Upper lobe of left lung (tissue), 6 donors: ENCODE data around the gene SNX32. TPM values are rescaled to one million over a fixed set of nuclear protein-coding genes. Genes with fewer than 3 reads are reported as not detected.

Experiments used
- ATAC-seq, 2 donors: fragments of 200-7000 bp; cut with Tn5 transposase; one replicate each; pipeline ENCODE4 v1.9.1; 2022; ENCODE audit warnings: mild to moderate bottlenecking in 2 of 2, moderate library complexity in 2 of 2; ENCODE audit not compliant: low FRiP score in 2 of 2
- DNase-seq, 2 donors: peaks; one replicate each; pipeline ENCODE4 v3.0.0-alpha.2; 2019 to 2020
- H3K27ac ChIP-seq, 4 donors: fragments of 200-600 bp; sonication (generic); one replicate each; pipeline ENCODE4 v1.5.1; 2016 to 2019
- H3K27me3 ChIP-seq, 4 donors: fragments of 200-600 bp; sonication (generic); one replicate each; pipeline ENCODE4 v1.5.1; 2017 to 2019
- H3K36me3 ChIP-seq, 4 donors: fragments of 200-600 bp; sonication (generic); one replicate each; pipeline ENCODE4 v1.5.1; 2016 to 2019
- H3K4me1 ChIP-seq, 4 donors: fragments of 200-600 bp; sonication (generic); one replicate each; pipeline ENCODE4 v1.5.1; 2018 to 2019
- H3K4me3 ChIP-seq, 4 donors: fragments of 200-600 bp; sonication (generic); one replicate each; pipeline ENCODE4 v1.5.1; 2017 to 2019; ENCODE audit warnings: mild to moderate bottlenecking in 2 of 4, moderate library complexity in 1 of 4
- H3K9me3 ChIP-seq, 4 donors: fragments of 200-600 bp; sonication (generic); one replicate each; pipeline ENCODE4 v1.5.1; 2018 to 2019
- EP300 ChIP-seq, 4 donors: sonication (generic); formaldehyde crosslinking; IDR thresholded peaks; one replicate each; pipeline ENCODE4 v1.5.1; 2017; ENCODE audit warnings: antibody characterized with exemption in 4 of 4, control low read depth in 2 of 4
- POLR2A ChIP-seq, 4 donors: fragments of 450-650 bp; IDR thresholded peaks; one replicate each; pipeline ENCODE4 v1.5.1; 2016 to 2017; ENCODE audit warnings: antibody characterized with exemption in 4 of 4, mild to moderate bottlenecking in 2 of 4
- POLR2AphosphoS5 ChIP-seq, 2 donors: sonication (generic); formaldehyde crosslinking; IDR thresholded peaks; one replicate each; pipeline ENCODE4 v1.5.1; 2017; ENCODE audit warnings: antibody characterized with exemption in 2 of 2
- WGBS, 2 donors: methylation state at CpG; one replicate each; pipeline ENCODE4 v1.1.5; 2017 to 2018; 5-methylcytosine and 5-hydroxymethylcytosine counted together
- total RNA-seq, 6 donors: library from RNA; depleted of rRNA in 4 of 6; stranded (reverse); fragments of >200 nt in 4 of 6; gene quantifications; one replicate each; pipeline versions ENCODE4 v1.1.0 to v1.2.1, GENCODE V29; 2016 to 2021
- TF ChIP-seq, protein P1 (sequence below), 6 experiments: fragments of 450-650 bp in 4 of 6; fragments of 200-600 bp in 2 of 6; sonication (generic) in 2 of 6; IDR thresholded peaks; one replicate each; pipeline ENCODE4 v1.5.1; 2016 to 2019; ENCODE audit warnings: antibody characterized with exemption in 6 of 6
- donor health status: DM: no; HTN: no; CAD: no; lungs with moderate emphysema.
- donor health status: DM: no; HTN: yes; CAD: no; lungs with severe emphysema.

Gene SNX32
- under 1 TPM in 2 of 6 donors, not detected in 4; 0.37 to 0.69 TPM for total RNA-seq

DNA sequence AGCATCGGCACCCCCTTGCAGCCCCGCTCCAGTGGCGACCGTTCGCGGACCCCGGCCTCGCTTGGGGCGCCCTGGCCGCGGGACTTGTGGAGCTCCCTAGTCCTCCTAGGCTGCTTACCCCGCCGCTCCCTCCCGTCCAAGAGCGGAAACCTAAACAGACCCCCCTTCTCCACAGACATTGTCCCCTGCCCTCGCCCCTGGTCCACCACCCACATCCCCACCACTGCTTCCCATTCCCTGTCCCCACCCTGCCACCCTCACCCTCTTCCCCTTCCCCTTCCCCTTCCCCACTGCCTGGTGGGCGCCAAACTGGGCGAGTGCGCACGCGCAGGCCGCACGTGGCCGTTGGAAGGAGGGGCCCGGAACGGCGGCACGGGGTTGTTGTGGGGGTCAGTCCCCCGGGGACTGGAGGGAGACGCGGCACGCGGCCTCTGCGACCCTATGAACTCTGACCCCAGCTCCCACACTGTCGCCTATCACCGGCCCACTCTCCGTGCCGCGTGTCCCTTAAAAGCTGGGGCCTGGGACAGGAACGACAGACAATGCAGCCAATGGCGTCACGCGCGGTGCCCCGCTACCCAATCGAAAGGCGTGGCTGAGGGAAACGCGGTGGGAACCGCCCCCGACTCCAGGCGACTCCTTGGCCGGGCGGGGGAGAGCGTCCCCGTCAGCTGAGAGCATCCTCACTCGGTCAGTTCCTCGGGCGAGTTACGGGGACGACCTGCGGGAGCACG is at the start of gene SNX32:
Gene SNX32, plus strand, starts transcription at position 667 of the 734 bp plus-strand sequence. CDS start 103 bp downstream, outside the sequence.
- 3 to 4% methylated on average over 42 to 61 of the region's 63 CpGs for WGBS, 2 donors
- DNase-seq: peak; percentile 94 to 98
- Histone ChIP-seq H3K4me3 (peak within 1 kb of the TSS; percentile 36 to 64 (median 58)), H3K36me3 (no peaks in the 10 kb centered on the region), H3K4me1 (peaks cover 8 to 18% (median 16%) of the 10 kb centered on the region in 4 donors), H3K27ac (peak within 1 kb of the TSS in 3 of 4 donors; percentile 56 to 70 (median 70)), H3K27me3 (no peaks in the 10 kb centered on the region), H3K9me3 (no peaks in the 10 kb centered on the region)
- ATAC-seq: peak; percentile 98 to 100
- TF ChIP-seq POLR2A (IDR thresholded peaks at IDR 0.05): peak in 1 of 4 donors; percentile 24
- TF ChIP-seq, protein P1, sequence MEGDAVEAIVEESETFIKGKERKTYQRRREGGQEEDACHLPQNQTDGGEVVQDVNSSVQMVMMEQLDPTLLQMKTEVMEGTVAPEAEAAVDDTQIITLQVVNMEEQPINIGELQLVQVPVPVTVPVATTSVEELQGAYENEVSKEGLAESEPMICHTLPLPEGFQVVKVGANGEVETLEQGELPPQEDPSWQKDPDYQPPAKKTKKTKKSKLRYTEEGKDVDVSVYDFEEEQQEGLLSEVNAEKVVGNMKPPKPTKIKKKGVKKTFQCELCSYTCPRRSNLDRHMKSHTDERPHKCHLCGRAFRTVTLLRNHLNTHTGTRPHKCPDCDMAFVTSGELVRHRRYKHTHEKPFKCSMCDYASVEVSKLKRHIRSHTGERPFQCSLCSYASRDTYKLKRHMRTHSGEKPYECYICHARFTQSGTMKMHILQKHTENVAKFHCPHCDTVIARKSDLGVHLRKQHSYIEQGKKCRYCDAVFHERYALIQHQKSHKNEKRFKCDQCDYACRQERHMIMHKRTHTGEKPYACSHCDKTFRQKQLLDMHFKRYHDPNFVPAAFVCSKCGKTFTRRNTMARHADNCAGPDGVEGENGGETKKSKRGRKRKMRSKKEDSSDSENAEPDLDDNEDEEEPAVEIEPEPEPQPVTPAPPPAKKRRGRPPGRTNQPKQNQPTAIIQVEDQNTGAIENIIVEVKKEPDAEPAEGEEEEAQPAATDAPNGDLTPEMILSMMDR (IDR thresholded peaks at IDR 0.05): peak in 1 of 6 experiments; percentile 29
- TF ChIP-seq POLR2AphosphoS5 (IDR thresholded peaks at IDR 0.05): peak in 1 of 2 donors; percentile 65
- TF ChIP-seq EP300 (IDR thresholded peaks at IDR 0.05): no peak

DNA sequence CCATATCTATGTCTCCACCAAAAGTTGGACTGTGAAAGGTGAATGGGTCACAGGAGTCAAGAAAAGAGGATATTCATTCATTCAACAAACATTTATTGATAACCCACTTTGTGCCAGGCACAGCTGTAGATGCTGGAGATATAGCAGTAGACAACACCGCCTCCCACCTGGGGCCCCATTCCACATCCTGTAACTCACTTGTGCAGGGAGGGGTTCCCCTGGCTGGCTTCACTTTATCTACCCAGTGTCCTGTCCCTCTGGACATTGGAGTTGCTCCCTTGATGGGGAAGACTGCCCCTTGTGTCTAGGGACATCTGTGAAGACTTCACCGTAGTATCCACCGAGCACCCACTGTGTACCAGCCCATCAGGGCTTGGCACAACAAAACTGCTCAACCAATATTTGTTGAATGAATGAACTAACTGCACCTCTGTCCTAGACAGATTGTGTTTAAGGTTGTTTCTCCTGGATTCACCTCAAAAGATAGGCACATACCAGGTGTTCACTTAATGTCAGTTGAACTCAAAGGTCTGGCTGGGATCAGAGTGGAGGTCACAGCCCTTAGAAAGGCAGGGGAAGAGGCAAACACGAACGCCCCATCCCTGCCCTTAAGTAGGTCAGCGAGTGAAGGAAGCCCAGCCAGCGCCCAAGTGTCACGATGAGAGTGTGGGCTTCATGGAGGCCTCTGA is 48.3 kb upstream of the SNX32 start:
- ATAC-seq (no peak), DNase-seq (no peak)
- 73 to 75% methylated on average over 7 to 8 of the region's 8 CpGs for WGBS, 2 donors
- Histone ChIP-seq H3K4me3 (no peak overlapping the region), H3K36me3 (no peaks in the 10 kb centered on the region), H3K4me1 (peaks cover 28 to 42% (median 31%) of the 10 kb centered on the region in 4 donors), H3K27me3 (peaks cover 2 to 28% (median 17%) of the 10 kb centered on the region in 4 donors), H3K27ac (no peak overlapping the region), H3K9me3 (no peaks in the 10 kb centered on the region)
- TF ChIP-seq POLR2A (IDR thresholded peaks at IDR 0.05) (no peak), POLR2AphosphoS5 (IDR thresholded peaks at IDR 0.05) (no peak), EP300 (IDR thresholded peaks at IDR 0.05) (no peak)
- TF ChIP-seq, protein P1 (IDR thresholded peaks at IDR 0.05): no peak

DNA sequence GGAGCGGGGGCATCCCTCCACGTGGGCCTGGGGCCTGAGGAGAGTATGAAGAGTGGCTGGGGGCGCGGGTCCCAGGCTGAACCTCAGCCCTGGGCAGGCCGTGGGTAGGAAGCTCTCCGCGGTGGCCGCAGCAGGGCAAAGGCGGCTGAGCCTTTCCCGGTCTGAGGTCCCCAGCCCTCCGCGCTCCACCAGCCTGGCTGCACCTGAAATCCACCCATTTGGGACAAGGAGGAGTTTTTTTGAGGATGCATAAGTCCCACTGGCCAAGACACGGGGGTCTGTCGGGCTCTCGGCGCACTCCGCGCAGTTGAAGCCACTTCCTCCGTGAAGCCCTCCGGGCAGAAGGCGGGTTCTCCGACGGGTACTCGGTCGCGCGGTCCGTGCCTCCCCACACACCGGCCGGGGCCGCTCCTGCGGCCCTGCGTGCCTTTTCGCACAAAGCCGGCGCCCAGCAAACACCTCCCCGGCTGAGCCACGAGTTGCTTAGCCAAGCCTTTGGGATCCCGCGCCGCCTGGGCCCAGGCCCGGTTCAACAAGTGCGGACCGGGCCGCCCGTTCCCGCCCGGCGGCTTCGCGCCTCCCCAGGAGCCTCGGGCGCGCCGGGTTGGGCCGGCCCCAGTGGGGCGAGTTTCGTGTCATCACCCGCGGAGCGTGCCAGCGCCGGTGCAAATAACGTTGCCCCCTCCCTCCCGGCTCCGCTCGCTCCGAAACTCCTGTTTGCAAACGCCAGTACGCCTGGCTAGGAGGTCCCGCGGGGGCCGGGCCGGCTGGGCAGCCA is 47.6 kb upstream of the SNX32 start:
- 29% methylated on average over 18 to 36 of the region's 74 CpGs for WGBS, 2 donors
- Histone ChIP-seq H3K4me3 (peak overlapping the region in 3 of 4 donors; percentile 39 to 46 (median 40)), H3K36me3 (no peaks in the 10 kb centered on the region), H3K27me3 (peaks cover 2 to 28% (median 17%) of the 10 kb centered on the region in 4 donors), H3K9me3 (no peaks in the 10 kb centered on the region), H3K27ac (peak overlapping the region in 1 of 4 donors; percentile 30), H3K4me1 (peaks cover 28 to 39% (median 31%) of the 10 kb centered on the region in 4 donors)
- TF ChIP-seq EP300 (IDR thresholded peaks at IDR 0.05) (no peak), POLR2A (IDR thresholded peaks at IDR 0.05) (no peak), POLR2AphosphoS5 (IDR thresholded peaks at IDR 0.05) (no peak)
- TF ChIP-seq, protein P1 (IDR thresholded peaks at IDR 0.05): no peak
- DNase-seq: no peak
- peak in 1 of 2 donors; percentile 48 for ATAC-seq

DNA sequence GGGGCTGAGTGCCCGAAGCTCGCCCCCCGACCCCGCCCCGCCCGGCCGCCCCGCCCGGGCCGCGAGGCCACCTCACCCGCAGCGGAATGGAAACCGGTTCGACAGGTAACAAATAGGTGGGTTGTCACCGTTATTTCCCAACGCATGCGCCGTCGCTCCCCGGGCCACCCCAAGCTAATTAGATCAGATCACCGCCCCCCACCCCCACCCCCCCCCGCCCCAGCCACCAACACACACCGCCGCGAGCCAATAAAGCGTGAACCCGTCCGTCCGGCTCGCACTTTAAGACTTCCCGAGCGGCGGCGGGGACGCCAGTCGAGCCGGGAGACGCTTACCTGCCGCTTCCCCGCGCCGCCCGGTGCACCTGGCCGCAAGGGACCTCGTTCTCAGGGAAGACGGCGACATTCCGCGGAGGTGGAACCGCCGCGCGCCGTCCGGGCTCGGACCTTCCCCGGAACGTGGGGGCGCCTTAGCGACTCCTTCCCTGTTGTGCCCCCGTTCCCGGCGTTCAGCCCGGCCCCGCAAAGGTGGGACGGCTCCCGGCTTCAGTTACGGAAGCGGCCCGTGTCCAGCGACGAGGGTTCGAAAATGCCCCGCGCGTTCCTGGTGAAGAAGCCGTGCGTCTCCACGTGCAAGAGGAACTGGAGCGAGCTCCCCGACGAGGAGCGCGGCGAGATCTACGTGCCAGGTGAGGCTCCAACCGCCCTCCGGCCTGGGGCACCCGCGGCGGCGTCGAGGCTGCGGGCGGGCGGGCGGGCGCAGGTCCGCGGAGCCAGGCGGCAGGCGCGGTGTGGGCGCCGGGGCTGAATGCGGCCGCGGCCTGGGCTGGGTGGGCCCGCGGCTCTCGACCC is 46.8 kb upstream of the SNX32 start, which contains the start of gene OVOL1:
Gene OVOL1, plus strand, starts transcription at position 278 of the 851 bp plus-strand sequence. Its CDS starts 311 bp downstream, at position 589.
- peak within 1 kb of the TSS in 1 of 4 donors; percentile 30 for H3K27ac ChIP-seq
- H3K27me3 ChIP-seq: peaks cover 2 to 28% (median 17%) of the 10 kb centered on the region in 4 donors
- no peaks in the 10 kb centered on the region for H3K9me3 ChIP-seq
- H3K36me3 ChIP-seq: no peaks in the 10 kb centered on the region
- ATAC-seq (peak in 1 of 2 donors; percentile 28), DNase-seq (peak; percentile 67 to 93)
- H3K4me3 ChIP-seq: peak within 1 kb of the TSS in 3 of 4 donors; percentile 39 to 46 (median 40)
- WGBS, 2 donors: 0 to 4% methylated on average over 3 to 26 of the region's 112 CpGs
- TF ChIP-seq, protein P1 (IDR thresholded peaks at IDR 0.05): no peak
- TF ChIP-seq POLR2AphosphoS5 (IDR thresholded peaks at IDR 0.05): peak in 1 of 2 donors; percentile 31
- peak in 2 of 4 donors; percentile 37 to 49 for TF ChIP-seq POLR2A (IDR thresholded peaks at IDR 0.05)
- no peak for TF ChIP-seq EP300 (IDR thresholded peaks at IDR 0.05)
- H3K4me1 ChIP-seq: peaks cover 24 to 39% (median 27%) of the 10 kb centered on the region in 4 donors
